Esophagus squamous epithelium (tissue), 5 donors: Measurements from ENCODE around the gene CAMK2D. TPM values are rescaled to one million over a fixed set of nuclear protein-coding genes. Genes with fewer than 3 reads are reported as not detected.

ENCODE experiments used
- DNase-seq: peaks from one replicate; lab custom pipeline; 2025; lab: John Stamatoyannopoulos, UW
- H3K27ac ChIP-seq, 4 donors: fragments of 200-600 bp; sonication (generic); one replicate each; pipeline ENCODE4 v1.5.1; 2016 to 2019; ENCODE audit warnings: mild to moderate bottlenecking in 1 of 4
- H3K27me3 ChIP-seq, 4 donors: fragments of 200-600 bp; sonication (generic); 1 replicate in 3 of 4; 2 replicates in 1 of 4; pipeline versions ENCODE4 v1.5.1 to v1.6.0; 2017 to 2021; ENCODE audit warnings: antibody characterized with exemption in 1 of 4
- H3K36me3 ChIP-seq, 3 donors: fragments of 200-600 bp; sonication (generic); one replicate each; pipeline ENCODE4 v1.5.1; 2016 to 2019
- H3K4me1 ChIP-seq, 3 donors: fragments of 200-600 bp; sonication (generic); one replicate each; pipeline ENCODE4 v1.5.1; 2017 to 2019
- H3K4me3 ChIP-seq, 4 donors: fragments of 200-600 bp; sonication (generic); 1 replicate in 3 of 4; 2 replicates in 1 of 4; pipeline ENCODE4 v1.5.1; 2016 to 2019; ENCODE audit warnings: mild to moderate bottlenecking in 2 of 4, moderate library complexity in 1 of 4
- H3K9me3 ChIP-seq, 3 donors: fragments of 200-600 bp; sonication (generic); one replicate each; pipeline ENCODE4 v1.5.1; 2016 to 2019
- POLR2A ChIP-seq, 4 donors: fragments of 450-650 bp; IDR thresholded peaks; one replicate each; pipeline ENCODE4 v1.6.1; 2017; ENCODE audit warnings: antibody characterized with exemption in 4 of 4, mild to moderate bottlenecking in 4 of 4, moderate library complexity in 3 of 4
- WGBS, 2 donors: methylation state at CpG; one replicate each; pipeline ENCODE4 v1.1.5; 2018; 5-methylcytosine and 5-hydroxymethylcytosine counted together
- intact Hi-C: fragments of 100-400 bp; cut with DNase I; formaldehyde crosslinking; loops from one replicate; pipeline ENCODE4 v1.15.0; 2022
- total RNA-seq, 4 donors: library from RNA; depleted of rRNA; stranded (reverse); fragments of >200 nt; gene quantifications; one replicate each; pipeline ENCODE4 v1.1.0, GENCODE V29; 2016
- TF ChIP-seq, protein P1 (sequence below), 6 experiments: fragments of 450-650 bp in 4 of 6; fragments of 200-600 bp in 2 of 6; sonication (generic) in 2 of 6; IDR thresholded peaks; one replicate each; pipeline ENCODE4 v1.5.1; 2016 to 2019; ENCODE audit warnings: antibody characterized with exemption in 6 of 6, mild to moderate bottlenecking in 4 of 6, moderate library complexity in 4 of 6
- donor health status: DM: yes; HTN: yes; CAD: no.

Gene CAMK2D
- total RNA-seq, 4 donors from 2014 or later = 30.7 to 47.7 (median 38.2) TPM

DNA sequence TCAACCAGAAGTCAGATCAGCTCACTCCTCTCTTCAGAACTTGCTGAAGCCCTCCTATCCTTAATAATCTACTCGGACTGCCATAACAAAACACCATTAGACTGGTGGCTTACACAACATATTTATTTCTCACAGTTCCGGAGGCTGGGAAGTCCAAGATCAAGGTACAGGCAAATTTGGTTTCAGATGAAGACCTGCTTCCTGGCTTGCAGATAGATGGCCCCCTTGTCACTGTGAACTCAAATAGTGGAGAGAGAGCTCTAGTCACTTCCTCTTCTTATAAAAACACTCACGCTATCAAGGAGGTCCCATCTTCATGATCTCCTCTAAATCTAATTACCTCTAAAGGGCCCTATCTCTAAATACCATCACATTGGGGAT lies 125.1 kb downstream of the CAMK2D start:
- no peak for DNase-seq
- intact Hi-C loops = no loop called here
- H3K4me1 ChIP-seq = peaks cover 0 to 25% (median 3%) of the 10 kb centered on the region in 3 donors
- no peak overlapping the region for H3K4me3 ChIP-seq
- TF ChIP-seq, protein P1, sequence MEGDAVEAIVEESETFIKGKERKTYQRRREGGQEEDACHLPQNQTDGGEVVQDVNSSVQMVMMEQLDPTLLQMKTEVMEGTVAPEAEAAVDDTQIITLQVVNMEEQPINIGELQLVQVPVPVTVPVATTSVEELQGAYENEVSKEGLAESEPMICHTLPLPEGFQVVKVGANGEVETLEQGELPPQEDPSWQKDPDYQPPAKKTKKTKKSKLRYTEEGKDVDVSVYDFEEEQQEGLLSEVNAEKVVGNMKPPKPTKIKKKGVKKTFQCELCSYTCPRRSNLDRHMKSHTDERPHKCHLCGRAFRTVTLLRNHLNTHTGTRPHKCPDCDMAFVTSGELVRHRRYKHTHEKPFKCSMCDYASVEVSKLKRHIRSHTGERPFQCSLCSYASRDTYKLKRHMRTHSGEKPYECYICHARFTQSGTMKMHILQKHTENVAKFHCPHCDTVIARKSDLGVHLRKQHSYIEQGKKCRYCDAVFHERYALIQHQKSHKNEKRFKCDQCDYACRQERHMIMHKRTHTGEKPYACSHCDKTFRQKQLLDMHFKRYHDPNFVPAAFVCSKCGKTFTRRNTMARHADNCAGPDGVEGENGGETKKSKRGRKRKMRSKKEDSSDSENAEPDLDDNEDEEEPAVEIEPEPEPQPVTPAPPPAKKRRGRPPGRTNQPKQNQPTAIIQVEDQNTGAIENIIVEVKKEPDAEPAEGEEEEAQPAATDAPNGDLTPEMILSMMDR (IDR thresholded peaks at IDR 0.05) = no peak
- no peak for TF ChIP-seq POLR2A (IDR thresholded peaks at IDR 0.05)
- H3K27me3 ChIP-seq = no peaks in the 10 kb centered on the region
- no peaks in the 10 kb centered on the region for H3K9me3 ChIP-seq
- no peak overlapping the region for H3K27ac ChIP-seq
- WGBS, 2 donors = 80 to 86% methylated on average over 3 of the region's 3 CpGs
- H3K36me3 ChIP-seq = no peaks in the 10 kb centered on the region

DNA sequence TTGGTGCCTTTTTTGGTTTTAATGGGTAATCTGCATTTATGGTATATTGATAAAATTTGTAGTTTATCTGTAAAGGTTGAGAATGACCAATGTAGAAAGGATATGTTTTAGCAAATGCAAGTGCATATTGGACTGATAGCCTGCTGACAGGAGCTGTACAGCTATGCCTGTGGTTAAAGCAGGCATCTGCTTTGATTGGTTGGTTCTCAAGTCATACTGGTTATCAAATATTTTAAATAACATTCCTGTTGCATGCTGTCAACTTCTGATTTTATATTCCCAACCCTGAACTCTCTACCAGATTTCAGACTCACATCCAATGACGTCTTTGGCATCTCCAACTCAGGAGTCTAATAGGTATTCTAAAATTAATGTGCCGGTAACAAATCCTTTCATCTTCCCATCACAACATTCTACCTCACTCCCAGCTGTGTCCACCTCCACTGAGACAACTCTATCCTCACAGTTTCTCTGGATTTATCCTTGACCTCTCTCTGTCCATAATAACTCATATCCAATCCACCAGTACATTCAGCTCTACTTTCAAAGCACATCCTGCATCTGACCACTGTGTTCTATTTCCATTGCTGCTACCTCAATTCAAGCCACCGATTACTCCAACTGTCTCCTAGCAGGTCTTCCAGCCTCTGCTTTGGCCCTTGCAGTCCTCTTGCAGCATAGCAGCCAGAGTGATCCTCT lies 125.7 kb downstream of the CAMK2D start:
- intact Hi-C loops = no loop called here
- peaks cover 0 to 25% (median 3%) of the 10 kb centered on the region in 3 donors for H3K4me1 ChIP-seq
- TF ChIP-seq POLR2A (IDR thresholded peaks at IDR 0.05) = no peak
- TF ChIP-seq, protein P1 (IDR thresholded peaks at IDR 0.05) = no peak

DNA sequence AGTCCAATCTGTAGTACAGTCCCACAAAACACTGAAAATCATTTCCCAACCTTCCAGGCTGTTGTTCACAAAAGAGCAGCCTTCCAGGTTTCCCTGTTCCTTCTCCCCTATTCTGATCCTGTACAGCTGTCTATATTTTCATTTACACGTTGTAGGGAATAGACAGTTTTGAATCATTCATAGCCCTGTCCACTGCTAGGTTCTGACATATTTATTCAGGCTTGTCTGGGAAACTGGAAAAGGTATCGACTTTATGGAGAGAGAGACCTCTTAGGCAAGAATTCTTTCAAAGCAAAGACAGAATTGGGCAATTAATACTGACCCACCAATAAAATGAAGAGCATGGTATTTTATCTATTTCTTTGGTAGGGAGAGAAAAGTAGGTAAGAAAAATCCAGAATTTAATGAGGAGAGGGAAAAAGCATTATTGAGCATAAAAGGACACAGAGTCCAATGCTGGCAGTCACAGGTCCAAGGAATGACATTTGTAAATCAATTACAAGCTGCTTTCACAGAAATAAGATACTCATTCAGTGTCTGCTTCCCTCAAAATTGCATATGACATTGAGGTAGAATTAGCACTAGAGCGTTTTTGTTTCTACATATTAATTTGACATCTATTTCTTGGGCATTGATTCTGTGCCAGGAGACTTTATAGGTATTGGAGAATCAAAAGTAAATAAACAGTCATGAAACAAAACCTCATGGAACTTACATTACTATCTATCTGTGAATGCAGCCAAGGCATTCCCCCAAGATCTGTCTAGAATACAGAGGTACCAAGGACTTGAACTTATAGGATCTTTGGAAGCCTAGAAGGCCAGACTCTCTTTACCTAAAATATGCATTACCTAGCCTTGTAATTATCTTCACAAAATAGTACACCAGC lies 127.2 kb downstream of the CAMK2D start:
- no peak overlapping the region for H3K27ac ChIP-seq
- DNase-seq = no peak
- intact Hi-C loops = no loop called here
- no peak overlapping the region for H3K4me3 ChIP-seq
- no peaks in the 10 kb centered on the region for H3K9me3 ChIP-seq
- TF ChIP-seq, protein P1 (IDR thresholded peaks at IDR 0.05) = no peak
- no peak for TF ChIP-seq POLR2A (IDR thresholded peaks at IDR 0.05)
- 78% methylated on average over 3 of the region's 3 CpGs for WGBS, 2 donors
- peaks cover 0 to 25% (median 2%) of the 10 kb centered on the region in 3 donors for H3K4me1 ChIP-seq
- H3K36me3 ChIP-seq = no peaks in the 10 kb centered on the region
- no peaks in the 10 kb centered on the region for H3K27me3 ChIP-seq

More for the DNA sequence above, 125.7 kb downstream of the CAMK2D start:
- Histone ChIP-seq H3K27me3 (no peaks in the 10 kb centered on the region), H3K9me3 (no peaks in the 10 kb centered on the region), H3K4me3 (no peak overlapping the region), H3K36me3 (no peaks in the 10 kb centered on the region), H3K27ac (no peak overlapping the region)
- WGBS, 2 donors = 91 to 96% methylated on average over 3 of the region's 3 CpGs
- no peak for DNase-seq

DNA sequence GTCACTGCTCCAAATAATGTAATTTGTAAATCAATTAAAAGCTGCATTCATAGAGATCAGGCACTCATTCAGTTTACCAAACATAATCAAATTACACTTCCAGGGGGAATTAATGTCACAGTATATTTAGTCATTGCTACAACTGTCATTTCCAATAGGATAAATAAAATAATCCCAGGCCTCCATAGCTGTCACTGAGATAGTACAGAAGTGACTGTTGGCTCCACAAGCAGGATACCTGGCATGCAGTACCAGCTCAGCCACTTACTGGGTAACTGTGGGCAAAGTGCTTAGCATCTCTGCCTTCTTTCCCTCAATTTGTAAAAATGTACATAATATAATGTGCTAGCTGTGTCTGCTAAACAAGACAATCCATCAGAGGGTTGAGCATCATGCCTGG lies 128.1 kb downstream of the CAMK2D start:
- H3K27ac ChIP-seq = no peak overlapping the region
- H3K36me3 ChIP-seq = no peaks in the 10 kb centered on the region

More for the DNA sequence above, 128.1 kb downstream of the CAMK2D start:
- Histone ChIP-seq H3K9me3 (no peaks in the 10 kb centered on the region), H3K4me1 (peaks cover 0 to 24% (median 0%) of the 10 kb centered on the region in 3 donors), H3K4me3 (no peak overlapping the region), H3K27me3 (no peaks in the 10 kb centered on the region)
- intact Hi-C loops = no loop called here
- TF ChIP-seq POLR2A (IDR thresholded peaks at IDR 0.05) = no peak
- TF ChIP-seq, protein P1 (IDR thresholded peaks at IDR 0.05) = no peak
- no peak for DNase-seq
